HUES64 (cell line): ENCODE data around the gene VAV3.

ENCODE experiments used
- H3K27ac ChIP-seq: 2 replicates; pipeline ENCODE4 v1.7.0; 2013; ENCODE audit warnings: low read depth, low read length, inconsistent platforms
- H3K27me3 ChIP-seq: 2 replicates; pipeline ENCODE4 v1.6.1; 2013; ENCODE audit warnings: mild to moderate bottlenecking, low read length; ENCODE audit not compliant: insufficient read depth
- H3K36me3 ChIP-seq: 2 replicates; pipeline ENCODE4 v1.6.1; 2013; ENCODE audit warnings: mild to moderate bottlenecking, low read length; ENCODE audit not compliant: insufficient read depth
- H3K4me1 ChIP-seq: 2 replicates; pipeline ENCODE4 v1.6.1; 2013; ENCODE audit warnings: mild to moderate bottlenecking, low read length, moderate library complexity; ENCODE audit not compliant: insufficient read depth
- H3K4me3 ChIP-seq: 2 replicates; pipeline ENCODE4 v1.5.1; 2013; ENCODE audit warnings: mild to moderate bottlenecking, low read length, moderate library complexity
- H3K9ac ChIP-seq: 2 replicates; pipeline ENCODE4 v1.6.1; 2013; ENCODE audit warnings: mild to moderate bottlenecking, low read depth, low read length
- H3K9me3 ChIP-seq: 2 replicates; pipeline ENCODE4 v1.6.1; 2013; ENCODE audit warnings: low read depth, low read length; ENCODE audit not compliant: insufficient read depth
- WGBS: fragments of 150-250, 120-280 bp; methylation state at CpG from one replicate; pipeline ENCODE4 v1.1.7; 2013; ENCODE audit warnings: missing lambda C conversion rate; 5-methylcytosine and 5-hydroxymethylcytosine counted together

The VAV3 gene

GRCh38 chr1:107810291-107810951, 154.6 kb downstream of the VAV3 start:
- no peaks in the 10 kb centered on the region for H3K36me3 ChIP-seq
- H3K4me3 ChIP-seq, result no peak overlapping the region
- no peak overlapping the region for H3K9ac ChIP-seq
- H3K27ac ChIP-seq, result no peak overlapping the region
- no peaks in the 10 kb centered on the region for H3K27me3 ChIP-seq
- WGBS, result 91% methylated on average over 2 of the region's 2 CpGs
- no peaks in the 10 kb centered on the region for H3K9me3 ChIP-seq
- H3K4me1 ChIP-seq, result peaks cover 7% of the 10 kb centered on the region

DNA sequence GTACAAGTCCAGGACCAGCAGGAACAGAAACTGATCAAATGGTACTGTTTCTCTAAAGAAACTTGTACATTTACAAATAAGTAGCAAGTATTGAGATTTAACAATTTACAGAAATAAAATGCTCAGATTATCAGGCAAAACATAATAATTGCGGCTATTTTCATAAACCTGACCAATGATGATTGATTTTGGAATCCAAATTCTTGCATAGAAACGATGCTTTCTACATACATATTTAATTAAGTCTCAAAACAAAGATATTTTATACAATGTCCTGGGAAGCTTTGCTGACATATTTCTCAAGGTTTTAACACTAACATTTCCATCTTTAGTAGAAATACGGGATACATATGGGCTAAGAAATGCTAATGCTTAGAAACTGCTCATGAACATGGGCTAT, 157.1 kb downstream of the VAV3 start:
- Histone ChIP-seq H3K4me3 (no peak overlapping the region), H3K27me3 (no peaks in the 10 kb centered on the region), H3K36me3 (no peaks in the 10 kb centered on the region), H3K9ac (no peak overlapping the region), H3K4me1 (peaks cover 29% of the 10 kb centered on the region), H3K27ac (no peak overlapping the region), H3K9me3 (no peaks in the 10 kb centered on the region)
- 94% methylated on average over 3 of the region's 3 CpGs for WGBS

- H3K27ac ChIP-seq, result no peak overlapping the region
- no peak overlapping the region for H3K9ac ChIP-seq
- H3K4me1 ChIP-seq, result peaks cover 29% of the 10 kb centered on the region
- H3K36me3 ChIP-seq, result no peaks in the 10 kb centered on the region
- H3K27me3 ChIP-seq, result no peaks in the 10 kb centered on the region
- H3K9me3 ChIP-seq, result no peaks in the 10 kb centered on the region
- 97% methylated on average over 1 of the region's 1 CpG for WGBS
- no peak overlapping the region for H3K4me3 ChIP-seq
Measured at GRCh38 chr1:107807405-107807804, 157.6 kb downstream of the VAV3 start.

- Histone ChIP-seq H3K4me1 (peaks cover 29% of the 10 kb centered on the region), H3K27ac (no peak overlapping the region), H3K36me3 (no peaks in the 10 kb centered on the region), H3K9me3 (no peaks in the 10 kb centered on the region), H3K27me3 (no peaks in the 10 kb centered on the region), H3K4me3 (no peak overlapping the region), H3K9ac (no peak overlapping the region)
- 88% methylated on average over 3 of the region's 4 CpGs for WGBS
Measured at GRCh38 chr1:107806902-107807301, 158.1 kb downstream of the VAV3 start.

DNA sequence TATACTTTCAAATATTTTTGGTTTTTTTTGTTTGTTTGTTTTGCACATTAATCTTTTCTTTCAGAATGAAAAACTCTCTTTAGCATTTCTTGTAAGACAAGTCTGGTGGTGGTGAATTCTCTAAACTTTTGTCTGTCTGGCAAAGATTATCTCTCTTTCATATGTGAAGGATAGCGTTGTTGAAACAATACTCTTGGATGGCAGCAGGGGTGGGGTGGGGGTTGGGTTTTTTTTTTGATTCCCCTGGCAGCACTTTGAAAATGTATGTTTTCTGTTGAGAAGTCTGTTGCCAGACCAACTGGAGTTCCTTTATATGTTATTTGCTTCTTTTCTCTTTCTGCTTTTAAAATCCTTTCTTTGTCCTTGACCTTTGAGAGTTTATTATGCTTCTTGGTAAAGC, 160.2 kb downstream of the VAV3 start:
- H3K9me3 ChIP-seq, result no peaks in the 10 kb centered on the region
- peaks cover 29% of the 10 kb centered on the region for H3K4me1 ChIP-seq
- no peak overlapping the region for H3K4me3 ChIP-seq
- H3K36me3 ChIP-seq, result no peaks in the 10 kb centered on the region
- no peak overlapping the region for H3K9ac ChIP-seq
- no peaks in the 10 kb centered on the region for H3K27me3 ChIP-seq
- 0% methylated on average over 1 of the region's 1 CpG for WGBS
- H3K27ac ChIP-seq, result no peak overlapping the region; the same call in 1 of the 2 replicates

- no peaks in the 10 kb centered on the region for H3K9me3 ChIP-seq
- no peak overlapping the region for H3K27ac ChIP-seq
- H3K9ac ChIP-seq, result no peak overlapping the region
- H3K36me3 ChIP-seq, result no peaks in the 10 kb centered on the region
- WGBS, result no CpG with 5 or more reads among the region's 1 CpG
- H3K27me3 ChIP-seq, result no peaks in the 10 kb centered on the region
- H3K4me3 ChIP-seq, result no peak overlapping the region
- peaks cover 29% of the 10 kb centered on the region for H3K4me1 ChIP-seq
Measured at GRCh38 chr1:107804134-107804533, 160.8 kb downstream of the VAV3 start.

GRCh38 chr1:107803579-107803978, 161.4 kb downstream of the VAV3 start:
- 80% methylated on average over 1 of the region's 1 CpG for WGBS
- Histone ChIP-seq H3K9ac (no peak overlapping the region), H3K36me3 (no peaks in the 10 kb centered on the region), H3K9me3 (no peaks in the 10 kb centered on the region), H3K4me3 (no peak overlapping the region), H3K27me3 (no peaks in the 10 kb centered on the region), H3K27ac (no peak overlapping the region), H3K4me1 (peaks cover 29% of the 10 kb centered on the region)

GRCh38 chr1:107802654-107803053, 162.3 kb downstream of the VAV3 start:
- H3K4me1 ChIP-seq, result peaks cover 29% of the 10 kb centered on the region
- WGBS, result 97% methylated on average over 1 of the region's 1 CpG
- H3K27ac ChIP-seq, result no peak overlapping the region
- no peaks in the 10 kb centered on the region for H3K9me3 ChIP-seq
- H3K9ac ChIP-seq, result no peak overlapping the region
- no peaks in the 10 kb centered on the region for H3K27me3 ChIP-seq
- no peak overlapping the region for H3K4me3 ChIP-seq
- H3K36me3 ChIP-seq, result no peaks in the 10 kb centered on the region

- H3K27me3 ChIP-seq, result no peaks in the 10 kb centered on the region
- H3K4me1 ChIP-seq, result 0 out of 2 replicates have a peak, but pooled peaks cover 6% of the 10 kb centered on the region
- H3K27ac ChIP-seq, result no peak overlapping the region
- H3K4me3 ChIP-seq, result no peak overlapping the region
- no peaks in the 10 kb centered on the region for H3K9me3 ChIP-seq
- H3K9ac ChIP-seq, result no peak overlapping the region
- WGBS, result 96% methylated on average over 2 of the region's 2 CpGs
- no peaks in the 10 kb centered on the region for H3K36me3 ChIP-seq
Measured at GRCh38 chr1:107795994-107796393, 169.0 kb downstream of the VAV3 start.

- Histone ChIP-seq H3K27ac (no peak overlapping the region), H3K4me3 (no peak overlapping the region), H3K36me3 (no peaks in the 10 kb centered on the region), H3K4me1 (0 out of 2 replicates have a peak, but pooled peaks cover 6% of the 10 kb centered on the region), H3K9me3 (no peaks in the 10 kb centered on the region), H3K27me3 (no peaks in the 10 kb centered on the region), H3K9ac (no peak overlapping the region)
- no CpG with 5 or more reads among the region's 1 CpG for WGBS
Measured at GRCh38 chr1:107795441-107795840, 169.5 kb downstream of the VAV3 start.

- Histone ChIP-seq H3K27ac (no peak overlapping the region), H3K36me3 (no peaks in the 10 kb centered on the region), H3K4me3 (no peak overlapping the region), H3K9me3 (no peaks in the 10 kb centered on the region), H3K9ac (no peak overlapping the region), H3K4me1 (0 out of 2 replicates have a peak, but pooled peaks cover 6% of the 10 kb centered on the region), H3K27me3 (no peaks in the 10 kb centered on the region)
- WGBS, result 77% methylated on average over 2 of the region's 2 CpGs
Measured at GRCh38 chr1:107794571-107794970, 170.4 kb downstream of the VAV3 start.
